ENCODE results near the gene PHKB. TPM values are rescaled to one million over a fixed set of nuclear protein-coding genes. Genes with fewer than 3 reads are reported as not detected.

Gene PHKB
- total and polyA plus RNA-seq, 2 of the 8 experiments (the other 6 are each of a cell fraction or from before 2014, with no cell fraction given): 18.6 to 38.3 TPM

DNA sequence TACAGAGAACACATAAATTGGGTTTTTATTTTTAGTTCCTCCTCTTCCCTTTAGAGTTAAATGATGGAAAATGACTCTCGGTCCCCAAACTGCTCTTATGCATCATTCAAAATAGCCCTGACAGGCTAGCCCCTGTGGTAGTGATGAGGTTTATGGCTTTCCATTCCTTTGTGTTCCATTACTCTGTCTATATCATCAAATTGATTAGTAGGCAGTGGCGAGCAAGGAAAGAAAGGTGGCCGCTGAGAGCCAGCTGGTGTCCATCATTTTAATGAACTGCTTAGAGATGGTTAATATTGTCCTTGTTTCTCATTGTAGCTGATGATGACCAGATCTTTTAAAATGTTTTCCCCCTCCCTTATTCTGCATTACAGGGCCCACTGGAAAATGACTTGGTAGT, 179.5 kb downstream of the PHKB start:
- Histone ChIP-seq H3K4me1 (replicated peaks in 1 of 4; ENCODE audit: control insufficient read depth in 3 of 4, insufficient read depth in 4 of 4, low read length in 3 of 4) (no peaks in the 10 kb centered on the region; a peak in 1 of 7 replicates), H3K36me3 (ENCODE audit: control insufficient read depth in 2 of 4, insufficient read depth in 4 of 4, low read length in 3 of 4) (no peaks in the 10 kb centered on the region), H3K27ac (ENCODE audit: low read depth, low read length) (no peak overlapping the region), H3K4me3 (ENCODE audit: extremely low read depth in 1 of 4, insufficient read depth in 2 of 4, low read depth in 3 of 4, low read length in 4 of 4) (no peak overlapping the region), H3K23ac (ENCODE audit: insufficient read length) (no peak overlapping the region), H2BK15ac (ENCODE audit: low read length) (no peak overlapping the region), H3K79me1 (ENCODE audit: low read depth, low read length) (no peaks in the 10 kb centered on the region), H4K20me1 (replicated peaks in 1 of 2; ENCODE audit: control insufficient read depth in 1 of 2, insufficient read depth in 2 of 2, low read length in 2 of 2) (peaks cover 0 to 2% of the 10 kb centered on the region in 2 experiments), H2BK20ac (ENCODE audit: low read length) (no peak overlapping the region), H3K9me3 (ENCODE audit: insufficient read depth in 2 of 2, low read depth in 1 of 2, low read length in 1 of 2) (no peaks in the 10 kb centered on the region), H3K27me3 (replicated peaks in 1 of 4; ENCODE audit: control insufficient read depth in 3 of 4, extremely low read depth in 1 of 4, insufficient read depth in 3 of 4, low read length in 3 of 4) (no peaks in the 10 kb centered on the region), H2BK12ac (ENCODE audit: low read depth, low read length) (no peak overlapping the region), H3K18ac (ENCODE audit: extremely low read depth, low read length) (no peak overlapping the region), H2AFZ (ENCODE audit: low read length) (no peak overlapping the region), H3K56ac (replicated peaks; ENCODE audit: insufficient read length, low read depth, low read length) (no peak overlapping the region), H3K4me2 (ENCODE audit: insufficient read depth in 1 of 2, low read depth in 2 of 2, low read length in 2 of 2) (no peak overlapping the region), H3K14ac (ENCODE audit: insufficient read length) (no peak overlapping the region), H2AK5ac (ENCODE audit: low read depth, low read length) (no peak overlapping the region), H3K4ac (replicated peaks; ENCODE audit: insufficient read length, low read depth, low read length) (no peak overlapping the region), H4K91ac (replicated peaks; ENCODE audit: insufficient read length, low read length) (no peak overlapping the region), H2BK5ac (ENCODE audit: low read depth, low read length) (no peak overlapping the region), H3K9ac (replicated peaks in 1 of 4; ENCODE audit: extremely low read depth in 1 of 4, low read depth in 3 of 4, low read length in 3 of 4) (no peak overlapping the region), H3K23me2 (ENCODE audit: low read depth, low read length) (no peaks in the 10 kb centered on the region), H3K79me2 (ENCODE audit: control insufficient read depth in 1 of 2, insufficient read depth in 2 of 2, low read length in 2 of 2) (no peaks in the 10 kb centered on the region), H4K8ac (ENCODE audit: extremely low read depth, insufficient read depth, low read length) (no peak overlapping the region), H2BK120ac (replicated peaks; ENCODE audit: low read depth, low read length) (no peak overlapping the region), H4K5ac (ENCODE audit: insufficient read length, low read depth, low read length) (no peak overlapping the region)
- TF ChIP-seq SRF (IDR thresholded peaks at IDR 0.05; ENCODE audit: low read depth, low read length) (no peak), ASH2L (IDR thresholded peaks at IDR 0.05; ENCODE audit: low read length) (no peak), RFX5 (IDR thresholded peaks at IDR 0.05; ENCODE audit: borderline replicate concordance, low read depth, low read length) (no peak)
- TF ChIP-seq, protein P1, sequence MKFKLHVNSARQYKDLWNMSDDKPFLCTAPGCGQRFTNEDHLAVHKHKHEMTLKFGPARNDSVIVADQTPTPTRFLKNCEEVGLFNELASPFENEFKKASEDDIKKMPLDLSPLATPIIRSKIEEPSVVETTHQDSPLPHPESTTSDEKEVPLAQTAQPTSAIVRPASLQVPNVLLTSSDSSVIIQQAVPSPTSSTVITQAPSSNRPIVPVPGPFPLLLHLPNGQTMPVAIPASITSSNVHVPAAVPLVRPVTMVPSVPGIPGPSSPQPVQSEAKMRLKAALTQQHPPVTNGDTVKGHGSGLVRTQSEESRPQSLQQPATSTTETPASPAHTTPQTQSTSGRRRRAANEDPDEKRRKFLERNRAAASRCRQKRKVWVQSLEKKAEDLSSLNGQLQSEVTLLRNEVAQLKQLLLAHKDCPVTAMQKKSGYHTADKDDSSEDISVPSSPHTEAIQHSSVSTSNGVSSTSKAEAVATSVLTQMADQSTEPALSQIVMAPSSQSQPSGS (IDR thresholded peaks at IDR 0.05; ENCODE audit: low read length): no peak
- TF ChIP-seq, protein P2, sequence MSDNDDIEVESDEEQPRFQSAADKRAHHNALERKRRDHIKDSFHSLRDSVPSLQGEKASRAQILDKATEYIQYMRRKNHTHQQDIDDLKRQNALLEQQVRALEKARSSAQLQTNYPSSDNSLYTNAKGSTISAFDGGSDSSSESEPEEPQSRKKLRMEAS (IDR thresholded peaks at IDR 0.05): no peak
- DNase-seq (ENCODE audit: low read depth in 1 of 2, low spot score in 2 of 2) (no peak), FAIRE-seq (no peak)
- ChIA-PET POLR2A (ENCODE audit: partially characterized antibody) (no interaction called here), CTCF (ENCODE audit: partially characterized antibody) (no interaction called here)
- WGBS, 2 experiments (ENCODE audit: extremely low coverage in 1 of 2, insufficient coverage in 1 of 2, insufficient read length in 1 of 2, insufficient replicate concordance in 2 of 2, low coverage in 1 of 2, low lambda C conversion rate in 2 of 2, missing lambda C conversion rate in 1 of 2): 96% methylated on average over 3 of the region's 3 CpGs; no CpG with 5 or more reads in 1 of the 2 experiments

All from H1 (cell line).